Measurements from ENCODE around the gene GATM.
"Not testable (repeated sequence)": the region's sequence is repeated elsewhere in the genome, so short reads cannot be mapped to it uniquely, and the experiment has no call there.

DNA sequence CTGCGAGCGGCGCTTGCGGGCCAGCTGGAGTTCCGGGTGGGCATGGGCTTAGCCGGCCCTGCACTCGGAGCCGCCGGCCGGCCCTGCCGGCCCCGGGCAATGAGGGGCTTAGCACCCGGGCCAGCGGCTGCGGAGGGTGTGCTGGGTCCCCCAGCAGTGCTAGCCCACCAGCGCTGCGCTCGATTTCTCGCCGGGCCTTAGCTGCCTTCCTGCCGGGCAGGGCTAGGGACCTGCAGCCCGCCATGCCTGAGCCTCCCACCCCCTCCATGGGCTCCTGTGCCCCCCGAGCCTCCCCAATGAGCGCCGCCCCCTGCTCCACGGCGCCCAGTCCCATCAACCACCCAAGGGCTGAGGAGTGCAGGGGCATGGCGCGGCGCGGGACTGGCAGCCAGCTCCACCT, 64.2 kb downstream of the GATM start:
- TF ChIP-seq EZH2 (IDR thresholded peaks at IDR 0.05), result not testable (repeated sequence)
- TF ChIP-seq, protein P1, sequence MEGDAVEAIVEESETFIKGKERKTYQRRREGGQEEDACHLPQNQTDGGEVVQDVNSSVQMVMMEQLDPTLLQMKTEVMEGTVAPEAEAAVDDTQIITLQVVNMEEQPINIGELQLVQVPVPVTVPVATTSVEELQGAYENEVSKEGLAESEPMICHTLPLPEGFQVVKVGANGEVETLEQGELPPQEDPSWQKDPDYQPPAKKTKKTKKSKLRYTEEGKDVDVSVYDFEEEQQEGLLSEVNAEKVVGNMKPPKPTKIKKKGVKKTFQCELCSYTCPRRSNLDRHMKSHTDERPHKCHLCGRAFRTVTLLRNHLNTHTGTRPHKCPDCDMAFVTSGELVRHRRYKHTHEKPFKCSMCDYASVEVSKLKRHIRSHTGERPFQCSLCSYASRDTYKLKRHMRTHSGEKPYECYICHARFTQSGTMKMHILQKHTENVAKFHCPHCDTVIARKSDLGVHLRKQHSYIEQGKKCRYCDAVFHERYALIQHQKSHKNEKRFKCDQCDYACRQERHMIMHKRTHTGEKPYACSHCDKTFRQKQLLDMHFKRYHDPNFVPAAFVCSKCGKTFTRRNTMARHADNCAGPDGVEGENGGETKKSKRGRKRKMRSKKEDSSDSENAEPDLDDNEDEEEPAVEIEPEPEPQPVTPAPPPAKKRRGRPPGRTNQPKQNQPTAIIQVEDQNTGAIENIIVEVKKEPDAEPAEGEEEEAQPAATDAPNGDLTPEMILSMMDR (IDR thresholded peaks at IDR 0.05), result not testable (repeated sequence)
